NCI-H1436 treated with DMSO at 0.1 percent for 48 hours (cell line): ENCODE results near the gene PPP6R2.

ENCODE experiments used
- DNase-seq: peaks from one replicate; lab custom pipeline; 2025; lab: John Stamatoyannopoulos, UW

PPP6R2 gene

GRCh38 chr22:50435291-50436014 is 92.3 kb downstream of the PPP6R2 start:
- no peak for DNase-seq

- DNase-seq: no peak
Observed at GRCh38 chr22:50436015-50436830, 93.1 kb downstream of the PPP6R2 start.

GRCh38 chr22:50436841-50437341 is 93.8 kb downstream of the PPP6R2 start:
- no peak for DNase-seq

GRCh38 chr22:50437511-50438304 is 94.6 kb downstream of the PPP6R2 start:
- DNase-seq: no peak

GRCh38 chr22:50438305-50439275 is 95.5 kb downstream of the PPP6R2 start:
- DNase-seq: no peak

- no peak for DNase-seq
Observed at GRCh38 chr22:50439314-50439870, 96.3 kb downstream of the PPP6R2 start.

- DNase-seq: no peak
Observed at GRCh38 chr22:50439871-50440331, 96.8 kb downstream of the PPP6R2 start.

- DNase-seq: no peak
Observed at GRCh38 chr22:50440544-50441249, 97.6 kb downstream of the PPP6R2 start.

GRCh38 chr22:50441428-50441993 is 98.4 kb downstream of the PPP6R2 start:
- DNase-seq: no peak

GRCh38 chr22:50443197-50443596 is 100.1 kb downstream of the PPP6R2 start:
- DNase-seq: no peak

- no peak for DNase-seq
Observed at GRCh38 chr22:50443801-50444625, 100.9 kb downstream of the PPP6R2 start.

GRCh38 chr22:50444663-50445062 is 101.5 kb downstream of the PPP6R2 start:
- no peak for DNase-seq

- DNase-seq: no peak
Observed at GRCh38 chr22:50445071-50445879, 102.1 kb downstream of the PPP6R2 start.

- DNase-seq: no peak
Observed at GRCh38 chr22:50445880-50446707, 103.0 kb downstream of the PPP6R2 start.

- DNase-seq: no peak
Observed at GRCh38 chr22:50446708-50447575, 103.8 kb downstream of the PPP6R2 start.
